Panc1 (cell line): Measurements from ENCODE around the gene GABRA6. TPM values are rescaled to one million over a fixed set of nuclear protein-coding genes. Genes with fewer than 3 reads are reported as not detected.

Experiments
- ATAC-seq: fragments of 200-7000 bp; cut with Tn5 transposase; 2 replicates; pipeline ENCODE4 v1.9.1; 2020; ENCODE audit warnings: mild to moderate bottlenecking, moderate library complexity
- BruUV-seq: library from RNA; stranded (reverse); fragments of 400-500 nt; replicated peaks from 2 replicates; lab custom pipeline; 2021; lab: Mats Ljungman, UMichigan
- CTCF ChIA-PET: fragments of 300-600 bp; sonication (Branson Sonifier 250); formaldehyde crosslinking; loops from one replicate; lab custom pipeline; 2022; ENCODE audit warnings: antibody characterized with exemption; lab: Charles Lee
- POLR2A ChIA-PET: fragments of 300-600 bp; sonication (Branson Sonifier 250); formaldehyde crosslinking; loops from one replicate; lab custom pipeline; 2022; ENCODE audit warnings: antibody characterized with exemption; lab: Charles Lee
- DNase-seq: peaks from one replicate; pipeline ENCODE4 v3.0.0-alpha.2; 2010; ENCODE audit warnings: low read depth, low spot score
- H3K27ac ChIP-seq: 2 replicates; pipeline ENCODE4 v1.5.1; 2011; ENCODE audit warnings: mild to moderate bottlenecking, low read length, inconsistent platforms
- H3K27me3 ChIP-seq: fragments of 200-500 bp; sonication (Bioruptor generic); 2 replicates; pipeline ENCODE4 v1.6.0; 2014; ENCODE audit warnings: low read length, inconsistent platforms; ENCODE audit not compliant: control insufficient read depth, insufficient read depth
- H3K36me3 ChIP-seq: fragments of 200-500 bp; sonication (Bioruptor generic); 2 replicates; pipeline ENCODE4 v1.5.1; 2014; ENCODE audit warnings: inconsistent platforms, mild to moderate bottlenecking, low read length, moderate library complexity; ENCODE audit not compliant: control insufficient read depth, insufficient read depth
- H3K4me1 ChIP-seq: 2 replicates; pipeline ENCODE4 v1.5.1; 2011; ENCODE audit warnings: inconsistent platforms, mild to moderate bottlenecking, low read length, moderate library complexity; ENCODE audit not compliant: control insufficient read depth, insufficient read depth
- H3K4me3 ChIP-seq, 2 experiments: 2 replicates each; pipeline ENCODE4 v1.5.1; 2011 to 2012; ENCODE audit warnings: low read depth in 2 of 2, low read length in 2 of 2, mild to moderate bottlenecking in 2 of 2, inconsistent platforms in 1 of 2, moderate library complexity in 1 of 2
- H3K9me3 ChIP-seq: fragments of 200-500 bp; sonication (Bioruptor generic); 2 replicates; pipeline ENCODE4 v1.5.1; 2014; ENCODE audit warnings: low read depth, mild to moderate bottlenecking, inconsistent platforms, low read length, moderate library complexity; ENCODE audit not compliant: control insufficient read depth, insufficient read depth
- CTCF ChIP-seq: fragments of 450-650 bp; IDR thresholded peaks from 2 replicates; pipeline ENCODE4 v1.5.1; 2017; ENCODE audit warnings: mild to moderate bottlenecking
- POLR2AphosphoS5 ChIP-seq: IDR thresholded peaks from 2 replicates; pipeline ENCODE4 v1.6.1; 2012; ENCODE audit warnings: mild to moderate bottlenecking, low read depth, low read length, moderate library complexity
- SIN3A ChIP-seq: IDR thresholded peaks from 2 replicates; pipeline ENCODE4 v1.6.1; 2012; ENCODE audit warnings: low read depth, mild to moderate bottlenecking, low read length, moderate library complexity, borderline replicate concordance; ENCODE audit not compliant: insufficient read depth
- TCF7L2 ChIP-seq: IDR thresholded peaks from 2 replicates; pipeline ENCODE4 v1.6.1; 2011; ENCODE audit warnings: mild to moderate bottlenecking, low read depth, low read length, inconsistent platforms
- in situ Hi-C: cut with HindIII; loops from 2 replicates; pipeline ENCODE4 v1.10.0; 2016; ENCODE audit warnings: low sequenced_read_pairs, low pct_unique_long_range_greater_than_20kb
- intact Hi-C: fragments of 100-400 bp; cut with micrococcal nuclease; formaldehyde crosslinking; loops from one replicate; pipeline ENCODE4 v1.10.0; 2022; ENCODE audit not compliant: unreplicated experiment
- total RNA-seq: library from RNA; stranded (reverse); gene quantifications from one replicate; pipeline ENCODE4 v1.2.1, GENCODE V29; 2021; ENCODE audit not compliant: unreplicated experiment
- TF ChIP-seq, protein P1 (sequence below), 2 experiments: IDR thresholded peaks; 2 replicates each; pipeline ENCODE4 v1.6.1; 2011 to 2012; ENCODE audit warnings: low read depth in 2 of 2, control low read depth in 1 of 2, low read length in 1 of 2, mild to moderate bottlenecking in 1 of 2, moderate library complexity in 1 of 2; ENCODE audit not compliant: insufficient read depth in 1 of 2

Gene GABRA6
- total RNA-seq, 1 experiment from 2014 or later = not detected

DNA sequence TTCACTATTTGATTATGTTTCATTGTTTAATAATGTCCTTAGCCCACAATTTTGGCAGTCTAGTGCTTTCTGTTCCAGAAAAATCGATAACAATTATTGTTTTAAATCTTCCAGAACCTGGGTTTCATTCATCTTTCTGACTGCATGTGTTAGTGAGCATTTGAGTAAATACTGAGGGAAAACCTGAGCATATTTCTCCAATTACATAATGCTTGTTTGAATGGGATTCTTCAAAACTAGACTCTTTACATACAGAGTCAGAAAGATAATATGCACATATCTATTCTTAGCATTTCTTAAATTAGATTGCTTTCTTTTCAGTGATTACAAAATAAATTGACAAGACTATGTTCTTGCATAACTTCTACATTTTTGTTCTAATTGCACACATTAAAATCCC, 21.9 kb downstream of the GABRA6 start:
- POLR2A ChIA-PET = no interaction called here
- Histone ChIP-seq H3K4me3 (no peak overlapping the region), H3K9me3 (no peaks in the 10 kb centered on the region), H3K4me1 (no peaks in the 10 kb centered on the region), H3K27me3 (no peaks in the 10 kb centered on the region), H3K27ac (no peak overlapping the region), H3K36me3 (no peaks in the 10 kb centered on the region)
- CTCF ChIA-PET = no interaction called here
- TF ChIP-seq, protein P1, sequence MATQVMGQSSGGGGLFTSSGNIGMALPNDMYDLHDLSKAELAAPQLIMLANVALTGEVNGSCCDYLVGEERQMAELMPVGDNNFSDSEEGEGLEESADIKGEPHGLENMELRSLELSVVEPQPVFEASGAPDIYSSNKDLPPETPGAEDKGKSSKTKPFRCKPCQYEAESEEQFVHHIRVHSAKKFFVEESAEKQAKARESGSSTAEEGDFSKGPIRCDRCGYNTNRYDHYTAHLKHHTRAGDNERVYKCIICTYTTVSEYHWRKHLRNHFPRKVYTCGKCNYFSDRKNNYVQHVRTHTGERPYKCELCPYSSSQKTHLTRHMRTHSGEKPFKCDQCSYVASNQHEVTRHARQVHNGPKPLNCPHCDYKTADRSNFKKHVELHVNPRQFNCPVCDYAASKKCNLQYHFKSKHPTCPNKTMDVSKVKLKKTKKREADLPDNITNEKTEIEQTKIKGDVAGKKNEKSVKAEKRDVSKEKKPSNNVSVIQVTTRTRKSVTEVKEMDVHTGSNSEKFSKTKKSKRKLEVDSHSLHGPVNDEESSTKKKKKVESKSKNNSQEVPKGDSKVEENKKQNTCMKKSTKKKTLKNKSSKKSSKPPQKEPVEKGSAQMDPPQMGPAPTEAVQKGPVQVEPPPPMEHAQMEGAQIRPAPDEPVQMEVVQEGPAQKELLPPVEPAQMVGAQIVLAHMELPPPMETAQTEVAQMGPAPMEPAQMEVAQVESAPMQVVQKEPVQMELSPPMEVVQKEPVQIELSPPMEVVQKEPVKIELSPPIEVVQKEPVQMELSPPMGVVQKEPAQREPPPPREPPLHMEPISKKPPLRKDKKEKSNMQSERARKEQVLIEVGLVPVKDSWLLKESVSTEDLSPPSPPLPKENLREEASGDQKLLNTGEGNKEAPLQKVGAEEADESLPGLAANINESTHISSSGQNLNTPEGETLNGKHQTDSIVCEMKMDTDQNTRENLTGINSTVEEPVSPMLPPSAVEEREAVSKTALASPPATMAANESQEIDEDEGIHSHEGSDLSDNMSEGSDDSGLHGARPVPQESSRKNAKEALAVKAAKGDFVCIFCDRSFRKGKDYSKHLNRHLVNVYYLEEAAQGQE (IDR thresholded peaks at IDR 0.05; ENCODE audit: insufficient read depth in 1 of 2, low read depth in 2 of 2, low read length in 1 of 2) = no peak
- TF ChIP-seq POLR2AphosphoS5 = no peak
- TF ChIP-seq CTCF = no peak
- TF ChIP-seq SIN3A = no peak
- TF ChIP-seq TCF7L2 = no peak
- no peak for ATAC-seq
- in situ Hi-C loops (no loop called here), intact Hi-C loops (no loop called here)
- BruUV-seq = no TSS peak
- DNase-seq = no peak

- Histone ChIP-seq H3K4me3 (no peak overlapping the region), H3K36me3 (no peaks in the 10 kb centered on the region), H3K4me1 (no peaks in the 10 kb centered on the region), H3K9me3 (no peaks in the 10 kb centered on the region), H3K27ac (no peak overlapping the region), H3K27me3 (no peaks in the 10 kb centered on the region)
- intact Hi-C loops = no loop called here
- CTCF ChIA-PET = no interaction called here
- ATAC-seq = no peak
- TF ChIP-seq POLR2AphosphoS5 = no peak
- TF ChIP-seq, protein P1 (IDR thresholded peaks at IDR 0.05; ENCODE audit: insufficient read depth in 1 of 2, low read depth in 2 of 2, low read length in 1 of 2) = no peak
- no TSS peak for BruUV-seq
- DNase-seq = no peak
- in situ Hi-C loops = no loop called here
- POLR2A ChIA-PET = no interaction called here
These were observed 23.7 kb downstream of the GABRA6 start for GRCh38 chr5:161709239-161709638.
